Middle frontal gyrus (tissue), 1 donor: ENCODE results near the gene RIMS1.
A peak's percentile ranks its signal among the peaks of the same experiment; 100 is the strongest.

ENCODE experiments used
- DNase-seq: peaks from one replicate; pipeline ENCODE4 v3.0.0-alpha.2; 2015; ENCODE audit warnings: low spot score; ENCODE audit errors: extremely low spot score

The RIMS1 gene

DNA sequence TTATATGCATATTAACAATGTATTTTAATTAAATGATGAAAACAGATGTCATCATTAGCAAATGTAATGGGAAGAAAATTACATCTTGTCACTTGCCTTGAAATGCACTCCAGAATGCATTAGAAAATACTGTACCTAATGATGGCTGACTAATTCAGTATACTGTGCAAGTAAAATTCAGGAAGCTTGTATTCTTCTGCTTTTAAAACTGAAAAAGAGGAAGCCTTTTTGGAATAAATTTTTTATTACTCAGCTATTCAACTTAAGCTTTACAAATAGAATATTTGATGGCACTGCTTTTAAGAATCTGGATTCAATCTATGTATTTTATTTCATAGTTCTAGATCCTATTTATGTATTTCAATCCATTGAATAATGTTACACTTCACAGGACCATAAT is 195.5 kb downstream of the RIMS1 start:
- DNase-seq = no peak

DNA sequence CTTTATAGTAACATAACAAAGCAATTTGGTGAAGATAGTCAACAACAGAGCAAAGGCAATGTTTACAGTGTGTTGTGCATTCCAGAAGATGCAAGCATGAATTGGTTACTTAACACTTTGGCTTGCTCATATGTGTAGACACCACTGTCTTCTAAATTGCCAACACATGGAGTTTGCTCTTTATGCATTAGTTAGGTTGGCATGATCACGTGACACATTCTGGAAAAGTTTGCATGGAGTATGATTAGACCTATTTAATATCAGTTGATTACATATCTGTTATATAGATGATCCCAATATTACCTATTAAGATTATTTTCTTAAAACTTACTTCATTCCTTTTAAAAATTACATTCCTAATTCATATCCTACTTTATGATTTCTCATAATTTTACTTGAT is 197.6 kb downstream of the RIMS1 start:
- DNase-seq = no peak

DNA sequence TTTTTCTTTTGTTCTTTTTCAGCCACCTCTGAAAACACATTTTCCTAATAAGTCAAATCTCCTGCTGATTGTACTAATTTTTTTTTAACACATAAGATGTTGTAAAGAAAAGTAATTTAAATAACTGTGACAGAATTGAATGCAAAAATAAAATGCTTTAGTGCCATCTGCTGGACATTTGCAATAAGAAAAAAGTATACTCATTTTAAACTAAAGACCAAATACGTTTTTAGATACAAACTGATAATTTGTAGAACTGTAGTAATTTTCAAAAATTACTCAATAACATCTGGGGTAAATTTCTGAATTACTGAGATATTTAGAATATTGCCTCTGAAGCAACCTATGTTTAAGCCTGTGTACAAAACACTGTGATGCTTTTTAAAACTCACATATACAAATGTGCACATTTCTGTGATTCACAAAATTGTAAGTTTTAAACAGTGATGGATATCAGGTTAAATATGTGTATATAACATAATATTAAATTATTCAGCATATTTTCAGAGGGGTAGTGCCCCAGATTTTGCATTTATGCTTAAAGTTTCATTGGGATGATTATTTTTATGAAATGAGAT is 198.7 kb downstream of the RIMS1 start:
- DNase-seq = peak; percentile 35

GRCh38 chr6:72094506-72094905 is 208.2 kb downstream of the RIMS1 start:
- DNase-seq = no peak

- DNase-seq = no peak
Observed at GRCh38 chr6:72102561-72102960, 216.2 kb downstream of the RIMS1 start.

GRCh38 chr6:72111611-72112010 is 225.3 kb downstream of the RIMS1 start:
- no peak for DNase-seq

GRCh38 chr6:72130327-72130726 is 244.0 kb downstream of the RIMS1 start:
- DNase-seq = no peak

- DNase-seq = no peak
Observed at GRCh38 chr6:72132427-72132826, 246.1 kb downstream of the RIMS1 start.

GRCh38 chr6:72132851-72133250 is 246.5 kb downstream of the RIMS1 start:
- DNase-seq = no peak

DNA sequence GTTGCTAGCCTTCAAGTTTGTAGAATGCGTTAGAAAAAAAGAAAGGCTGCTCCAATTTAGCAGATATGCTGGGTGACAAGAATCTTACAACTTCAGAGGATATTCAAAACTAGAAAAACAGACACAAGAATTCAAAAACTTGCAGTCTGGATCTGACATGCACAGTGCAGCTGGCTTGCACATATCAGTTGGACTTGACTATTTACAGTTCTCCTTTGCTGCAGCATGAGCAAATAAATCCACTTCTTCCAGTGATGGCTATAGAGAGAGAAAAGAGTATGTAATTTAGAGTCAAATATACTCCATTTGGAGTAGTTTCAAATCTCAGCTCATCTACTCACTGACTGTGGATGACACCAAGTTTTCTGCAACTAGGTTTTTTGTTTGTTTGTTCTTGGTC is 247.0 kb downstream of the RIMS1 start:
- DNase-seq = no peak

GRCh38 chr6:72140795-72141194 is 254.4 kb downstream of the RIMS1 start:
- no peak for DNase-seq

GRCh38 chr6:72149715-72150114 is 263.4 kb downstream of the RIMS1 start:
- DNase-seq = no peak

DNA sequence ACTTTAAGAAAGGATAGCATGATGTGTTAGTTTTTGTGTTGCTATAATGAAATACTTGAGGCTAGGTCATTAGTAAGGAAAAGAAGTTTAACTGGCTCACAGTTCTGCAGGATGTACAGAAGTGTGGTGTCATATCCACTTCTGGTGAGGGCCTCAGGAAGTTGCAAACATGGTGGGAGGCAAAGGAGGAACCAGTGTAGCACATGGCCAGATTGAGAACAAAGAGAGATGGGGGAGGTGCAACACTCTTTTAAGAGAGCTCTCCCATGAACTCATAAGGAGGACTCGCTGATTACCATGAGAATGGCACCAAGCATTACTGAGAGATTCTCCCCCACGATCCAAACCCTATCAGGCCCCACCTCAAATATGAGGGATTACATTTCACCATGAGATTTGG is 265.4 kb downstream of the RIMS1 start:
- DNase-seq = no peak

DNA sequence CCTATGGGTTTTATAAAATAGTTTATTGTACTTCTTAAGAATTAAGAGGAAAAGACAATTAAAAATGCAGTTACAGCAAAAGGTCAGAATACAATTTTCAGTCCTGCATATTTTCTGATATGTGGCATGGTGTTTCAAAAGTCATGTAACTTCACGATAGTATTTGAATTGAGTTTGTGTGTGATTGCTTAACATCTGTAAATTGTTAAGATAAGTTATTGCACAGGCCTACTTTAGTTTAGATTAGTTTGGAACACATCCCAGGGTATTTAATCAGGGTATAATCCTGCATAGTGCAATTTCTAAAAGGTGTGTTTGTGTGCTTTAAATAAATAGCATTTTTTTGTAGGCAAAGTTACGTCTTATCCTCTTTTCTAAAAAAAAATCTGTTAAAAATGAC is 289.6 kb downstream of the RIMS1 start:
- DNase-seq = no peak

- DNase-seq = no peak
Observed at GRCh38 chr6:72182337-72183246, 296.2 kb downstream of the RIMS1 start.

GRCh38 chr6:72203983-72204382 is 317.6 kb downstream of the RIMS1 start:
- DNase-seq = no peak

DNA sequence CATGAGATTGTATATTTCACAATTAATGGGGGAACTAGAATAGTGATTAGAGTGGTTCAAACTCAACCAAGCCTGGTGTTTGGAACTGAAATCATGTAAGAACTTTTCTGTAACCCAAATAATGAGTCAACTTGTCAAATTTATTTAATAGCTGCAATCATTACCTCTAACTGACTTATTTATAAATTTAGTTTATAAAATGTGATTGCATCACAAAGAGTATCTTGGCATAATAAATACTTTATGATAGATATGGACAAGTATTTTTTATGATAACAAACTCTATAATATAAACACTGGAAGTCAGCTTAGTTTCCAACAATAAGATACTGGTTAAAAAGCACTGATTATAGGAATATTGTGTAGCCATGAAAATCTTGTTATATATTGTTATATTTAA is 319.1 kb downstream of the RIMS1 start:
- DNase-seq = no peak

- no peak for DNase-seq
Observed at GRCh38 chr6:72206606-72207005, 320.3 kb downstream of the RIMS1 start.

- no peak for DNase-seq
Observed at GRCh38 chr6:72212686-72213085, 326.3 kb downstream of the RIMS1 start.

DNA sequence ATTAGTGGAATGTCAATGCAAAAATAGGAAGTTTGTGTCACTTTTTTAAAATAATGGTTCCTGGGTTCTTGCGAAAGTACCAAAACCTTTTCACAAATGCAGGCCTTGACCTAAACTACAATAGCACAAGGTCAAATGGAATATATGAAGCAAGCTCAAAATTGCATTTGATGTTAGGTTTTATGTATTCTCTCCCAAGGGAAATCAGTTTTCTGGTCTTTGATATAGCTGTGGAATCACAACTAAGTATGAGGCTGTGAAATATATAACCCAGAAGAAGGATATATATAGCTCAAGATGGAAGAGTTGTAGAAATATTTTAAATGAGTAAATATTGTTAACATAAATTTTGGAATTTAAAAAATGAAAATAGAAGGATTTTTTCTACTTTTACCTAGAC is 327.3 kb downstream of the RIMS1 start:
- no peak for DNase-seq

DNA sequence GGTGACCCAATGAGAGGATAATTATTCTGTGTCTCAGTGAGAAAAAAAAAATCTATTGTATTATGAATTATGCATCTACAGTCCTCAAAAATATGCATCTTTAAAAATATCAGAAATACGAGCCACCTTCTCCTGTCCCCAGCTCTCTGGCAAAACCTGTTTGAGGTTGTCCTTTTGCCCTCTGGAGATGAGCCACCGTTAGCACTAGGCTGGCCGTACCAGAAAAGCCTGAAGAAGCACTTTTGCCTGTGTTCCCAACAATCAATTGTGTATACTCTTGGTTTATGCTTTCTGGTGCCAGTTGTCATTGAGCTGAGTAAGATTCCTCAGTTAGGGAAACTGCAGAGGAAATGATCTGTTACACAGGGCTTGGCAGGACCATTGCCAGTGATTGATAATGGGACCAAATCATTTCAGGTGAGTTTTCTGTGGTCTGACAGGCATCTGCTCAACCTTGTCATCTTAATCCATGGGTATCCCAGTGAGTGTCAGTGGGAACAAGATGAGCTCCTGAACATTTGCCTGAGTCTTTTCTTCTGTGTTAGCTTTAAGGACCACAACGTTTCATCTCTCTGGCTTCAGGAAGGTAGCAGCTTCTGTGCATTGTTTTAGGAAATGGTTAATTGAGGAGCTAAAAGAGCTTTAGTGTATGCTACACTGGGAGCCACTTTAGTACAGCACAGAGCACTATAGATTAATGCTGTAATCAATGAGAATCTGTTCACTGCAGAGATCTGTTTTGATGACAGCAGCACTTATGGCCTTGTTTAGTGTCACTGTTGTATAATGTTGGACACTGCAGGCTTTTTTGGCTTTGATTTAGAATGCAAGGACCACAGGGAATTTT is 330.1 kb downstream of the RIMS1 start:
- no peak for DNase-seq

- DNase-seq = no peak
Observed at GRCh38 chr6:72217626-72218025, 331.3 kb downstream of the RIMS1 start.
